ENCODE data around the gene UNC45A. TPM values are rescaled to one million over a fixed set of nuclear protein-coding genes. Genes with fewer than 3 reads are reported as not detected.

UNC45A gene
- total and polyA plus RNA-seq, 2 of the 13 experiments (the other 11 are each of a cell fraction or from before 2014, with no cell fraction given), result 33.8 to 39.7 TPM

DNA sequence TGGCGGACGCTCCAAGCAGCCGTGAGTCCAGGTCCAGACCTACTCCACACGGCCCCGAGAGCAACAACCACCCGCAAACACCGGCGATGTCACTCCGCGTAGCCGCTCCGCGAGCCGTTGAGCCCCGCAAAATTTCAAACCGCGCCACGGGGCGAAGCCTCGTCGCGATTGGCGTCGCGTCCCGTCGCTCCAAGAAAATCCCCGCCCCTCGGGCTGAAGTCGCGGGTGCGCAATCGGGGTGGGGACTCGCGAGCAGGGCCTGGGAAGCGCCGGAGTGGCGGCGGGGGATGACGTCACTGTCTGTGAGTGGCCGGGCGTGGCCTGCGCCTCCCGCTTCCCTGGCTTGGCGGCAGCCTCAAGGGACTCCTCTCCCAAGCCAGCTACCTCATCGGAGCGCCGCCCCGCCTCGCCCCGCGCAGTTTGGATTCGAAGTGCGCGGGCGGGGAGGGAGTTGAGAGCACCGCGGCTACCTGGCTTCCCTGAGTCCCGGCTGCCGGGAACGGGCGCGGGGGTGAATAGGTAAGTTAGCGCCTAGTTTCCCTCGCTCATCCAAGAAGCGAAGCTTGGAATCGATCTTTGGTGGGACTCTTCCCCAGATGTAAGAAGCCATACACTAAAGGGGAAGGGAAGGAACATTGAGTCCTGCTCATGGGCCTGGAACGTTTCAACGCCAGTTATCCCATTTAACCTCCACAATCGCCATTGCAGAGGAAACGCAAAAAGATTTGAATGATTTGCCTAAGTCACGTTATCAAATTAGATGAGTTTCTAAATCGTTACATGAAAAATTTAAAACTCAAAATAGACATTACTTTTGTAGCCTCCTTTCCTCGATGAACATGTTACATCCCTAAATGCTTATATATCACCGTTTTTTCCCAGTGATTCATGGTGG, 59.6 kb downstream of the UNC45A start, which contains the start of gene PRC1:
Gene PRC1, minus strand, starts transcription at position 119 of the 895 bp plus-strand sequence. Its CDS starts 118 bp downstream, at position 1.
- peaks cover 52% of the 10 kb centered on the region for H3K79me2 ChIP-seq (ENCODE audit: insufficient read depth, low read length)
- peaks cover 25% of the 10 kb centered on the region for H3K4me1 ChIP-seq (ENCODE audit: insufficient read depth, low read length)
- ATAC-seq (peak; percentile 97), DNase-seq (ENCODE audit: low spot score) (peak; percentile 95), FAIRE-seq (peak; percentile 73)
- peak within 1 kb of the TSS; percentile 93 for H3K27ac ChIP-seq (ENCODE audit: extremely low read length, insufficient read depth, low read length)
- H3K4me3 ChIP-seq (replicated peaks in 1 of 3; ENCODE audit: insufficient read depth in 1 of 3, low read depth in 2 of 3, low read length in 3 of 3), result peak within 1 kb of the TSS; percentile 96 to 100 (median 99)
- in situ Hi-C loops (cut with HindIII; ENCODE audit: extremely low pct_ligation_motif_present, low pct_unique_long_range_greater_than_20kb) (no loop called here), intact Hi-C loops (cut with micrococcal nuclease; ENCODE audit: unreplicated experiment) (loop anchor here (10.0 kb wide), 1 partner anchor 60 kb away; the partner anchor contains the start of genes HDDC3 and UNC45A)
- BruUV-seq (replicated peaks), result TSS peak; percentile 94
- WGBS (ENCODE audit: low lambda C conversion rate), result 1% methylated on average over 20 of the region's 75 CpGs
- POLR2A ChIA-PET, result interaction anchor here (0.7 to 1.1 kb wide), 5 partner anchors 9 to 64 kb away, joined by 3 to 5 read pairs (median 3); partner anchors contain the start of gene UNC45A
- no peaks in the 10 kb centered on the region for H3K9me3 ChIP-seq (ENCODE audit: low read length)
- H3K36me3 ChIP-seq (replicated peaks in 1 of 2; ENCODE audit: control insufficient read depth in 1 of 2, insufficient read depth in 2 of 2, low read length in 2 of 2), result peaks cover 5 to 16% of the 10 kb centered on the region in 2 experiments; a peak in 3 of 5 replicates
- CTCF ChIA-PET (ENCODE audit: low intra/inter-chr PET ratio, low total read pairs), result no interaction called here
- peak within 1 kb of the TSS; percentile 86 for H3K4me2 ChIP-seq (ENCODE audit: low read depth, low read length)
- H2AFZ ChIP-seq (ENCODE audit: low read length), result peak within 1 kb of the TSS; percentile 88
- H3K9ac ChIP-seq (ENCODE audit: insufficient read depth, low read depth, low read length), result peak within 1 kb of the TSS; percentile 99
- no peaks in the 10 kb centered on the region for H3K27me3 ChIP-seq (ENCODE audit: control insufficient read depth in 1 of 2, insufficient read depth in 2 of 2, low read length in 2 of 2)
- no peaks in the 10 kb centered on the region; the same call in 1 of the 2 replicates for H4K20me1 ChIP-seq (ENCODE audit: insufficient read depth, low read length)
- no peak; the same call in 1 of the 2 replicates for TF ChIP-seq ZNF567 (CRISPR knock-in tag; IDR thresholded peaks at IDR 0.05; ENCODE audit: borderline replicate concordance)
- peak; percentile 65 for TF ChIP-seq POLR2AphosphoS5 (IDR thresholded peaks at IDR 0.05; ENCODE audit: low read depth, low read length)
- TF ChIP-seq TEAD3 (CRISPR knock-in tag; optimal IDR thresholded peaks at IDR 0.05; ENCODE audit: borderline replicate concordance), result peak; percentile 53
- TF ChIP-seq, protein P1, sequence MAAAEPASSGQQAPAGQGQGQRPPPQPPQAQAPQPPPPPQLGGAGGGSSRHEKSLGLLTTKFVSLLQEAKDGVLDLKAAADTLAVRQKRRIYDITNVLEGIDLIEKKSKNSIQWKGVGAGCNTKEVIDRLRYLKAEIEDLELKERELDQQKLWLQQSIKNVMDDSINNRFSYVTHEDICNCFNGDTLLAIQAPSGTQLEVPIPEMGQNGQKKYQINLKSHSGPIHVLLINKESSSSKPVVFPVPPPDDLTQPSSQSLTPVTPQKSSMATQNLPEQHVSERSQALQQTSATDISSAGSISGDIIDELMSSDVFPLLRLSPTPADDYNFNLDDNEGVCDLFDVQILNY (CRISPR knock-in tag; conservative IDR thresholded peaks at IDR 0.05), result peak; percentile 98
- peak; percentile 58; the same call in 1 of the 2 replicates for TF ChIP-seq ERF (CRISPR knock-in tag; IDR thresholded peaks at IDR 0.05)
- TF ChIP-seq HHEX (CRISPR knock-in tag; IDR thresholded peaks at IDR 0.05), result no peak
- TF ChIP-seq SP4 (CRISPR knock-in tag; IDR thresholded peaks at IDR 0.05), result peak; percentile 89
- peak; percentile 90 for TF ChIP-seq PHF8 (CRISPR knock-in tag; IDR thresholded peaks at IDR 0.05)
- TF ChIP-seq ZNF790 (CRISPR knock-in tag; IDR thresholded peaks at IDR 0.05; ENCODE audit: borderline replicate concordance), result no peak
- TF ChIP-seq HCFC1 (IDR thresholded peaks at IDR 0.05; ENCODE audit: low read depth, low read length), result peak; percentile 22; the same call in 1 of the 2 replicates
- peak; percentile 87 for TF ChIP-seq POLR2G (IDR thresholded peaks at IDR 0.05; ENCODE audit: low read depth, low read length)
- peak; percentile 70; the same call in 1 of the 2 replicates for TF ChIP-seq ZNF598 (CRISPR knock-in tag; IDR thresholded peaks at IDR 0.05; ENCODE audit: borderline replicate concordance)
- peak; percentile 64; the same call in 1 of the 2 replicates for TF ChIP-seq ZNF317 (CRISPR knock-in tag; IDR thresholded peaks at IDR 0.05)
- TF ChIP-seq, protein P2, sequence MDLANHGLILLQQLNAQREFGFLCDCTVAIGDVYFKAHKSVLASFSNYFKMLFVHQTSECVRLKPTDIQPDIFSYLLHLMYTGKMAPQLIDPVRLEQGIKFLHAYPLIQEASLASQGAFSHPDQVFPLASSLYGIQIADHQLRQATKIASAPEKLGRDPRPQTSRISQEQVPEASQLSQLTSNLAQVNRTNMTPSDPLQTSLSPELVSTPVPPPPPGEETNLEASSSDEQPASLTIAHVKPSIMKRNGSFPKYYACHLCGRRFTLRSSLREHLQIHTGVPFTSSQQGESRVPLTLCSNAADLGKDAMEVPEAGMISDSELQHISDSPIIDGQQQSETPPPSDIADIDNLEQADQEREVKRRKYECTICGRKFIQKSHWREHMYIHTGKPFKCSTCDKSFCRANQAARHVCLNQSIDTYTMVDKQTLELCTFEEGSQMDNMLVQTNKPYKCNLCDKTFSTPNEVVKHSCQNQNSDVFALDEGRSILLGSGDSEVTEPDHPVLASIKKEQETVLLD (CRISPR knock-in tag; IDR thresholded peaks at IDR 0.05; ENCODE audit: low read depth), result peak; percentile 13; the same call in 1 of the 2 replicates
- TF ChIP-seq FOXA3 (CRISPR knock-in tag; IDR thresholded peaks at IDR 0.05), result peak; percentile 33; the same call in 1 of the 2 replicates
- TF ChIP-seq, protein P3, sequence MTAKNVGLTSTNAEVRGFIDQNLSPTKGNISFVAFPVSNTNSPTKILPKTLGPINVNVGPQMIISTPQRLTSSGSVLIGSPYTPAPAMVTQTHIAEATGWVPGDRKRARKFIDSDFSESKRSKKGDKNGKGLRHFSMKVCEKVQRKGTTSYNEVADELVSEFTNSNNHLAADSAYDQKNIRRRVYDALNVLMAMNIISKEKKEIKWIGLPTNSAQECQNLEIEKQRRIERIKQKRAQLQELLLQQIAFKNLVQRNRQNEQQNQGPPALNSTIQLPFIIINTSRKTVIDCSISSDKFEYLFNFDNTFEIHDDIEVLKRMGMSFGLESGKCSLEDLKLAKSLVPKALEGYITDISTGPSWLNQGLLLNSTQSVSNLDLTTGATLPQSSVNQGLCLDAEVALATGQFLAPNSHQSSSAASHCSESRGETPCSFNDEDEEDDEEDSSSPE (CRISPR knock-in tag; IDR thresholded peaks at IDR 0.05), result peak; percentile 99
- 0 out of 2 replicates have a peak, but pooled peaks have one; percentile 61 for TF ChIP-seq ZBTB42 (CRISPR knock-in tag; IDR thresholded peaks at IDR 0.05)
- TF ChIP-seq ZNF616 (CRISPR knock-in tag; IDR thresholded peaks at IDR 0.05; ENCODE audit: low read depth), result 0 out of 2 replicates have a peak, but pooled peaks have one; percentile 31

All from HepG2 (cell line).